SK-N-SH (cell line): ENCODE data around the gene SLC7A8. TPM values are rescaled to one million over a fixed set of nuclear protein-coding genes. Genes with fewer than 3 reads are reported as not detected.
"Not testable (repeated sequence)": the region's sequence is repeated elsewhere in the genome, so short reads cannot be mapped to it uniquely, and the experiment has no call there.

Source experiments
- CTCF ChIA-PET: fragments of 300-600, 350-600 bp; formaldehyde crosslinking; extraction: SDS; loops from one replicate; lab custom pipeline; 2021; lab: Yijun Ruan, JAX
- POLR2A ChIA-PET: fragments of 350-600 bp; sonication (Branson Sonifier 250); formaldehyde crosslinking; extraction: SDS; loops from one replicate; lab custom pipeline; 2020; ENCODE audit warnings: antibody characterized with exemption, inconsistent platforms; lab: Yijun Ruan, JAX
- DNase-seq: peaks from one replicate; pipeline ENCODE4 v3.0.0; 2012
- H2AFZ ChIP-seq: fragments of 200-600 bp; sonication (generic); 2 replicates; pipeline ENCODE4 v1.8.1; 2016; ENCODE audit warnings: antibody characterized with exemption, mild to moderate bottlenecking, low read depth
- H3F3A ChIP-seq: fragments of 200-600 bp; sonication (generic); replicated peaks from 2 replicates; pipeline ENCODE3; 2016; ENCODE audit warnings: antibody characterized with exemption, mild to moderate bottlenecking; ENCODE audit not compliant: insufficient read depth
- H3K27ac ChIP-seq, 2 experiments: fragments of 200-500 bp in 1 of 2; fragments of 200-600 bp in 1 of 2; sonication (Bioruptor generic) in 1 of 2; sonication (generic), shearing (Covaris generic) in 1 of 2; 2 replicates each; pipeline versions ENCODE4 v1.5.1 to v1.6.1; 2014 to 2016; ENCODE audit warnings: low read depth in 2 of 2, inconsistent platforms in 1 of 2, low read length in 1 of 2, mild to moderate bottlenecking in 1 of 2, mixed read lengths in 1 of 2
- H3K27me3 ChIP-seq: fragments of 200-600 bp; sonication (generic), shearing (Covaris generic); 2 replicates; pipeline ENCODE4 v1.6.1; 2016; ENCODE audit warnings: mixed run types; ENCODE audit not compliant: insufficient read depth
- H3K36me3 ChIP-seq, 2 experiments: fragments of 200-500 bp in 1 of 2; fragments of 200-600 bp in 1 of 2; sonication (Bioruptor generic) in 1 of 2; sonication (generic) in 1 of 2; replicated peaks in 1 of 2; 2 replicates each; pipeline versions ENCODE3 to v1.5.1; 2014 to 2016; ENCODE audit warnings: low read length in 1 of 2, mild to moderate bottlenecking in 1 of 2; ENCODE audit not compliant: insufficient read depth in 2 of 2, control insufficient read depth in 1 of 2
- H3K4me1 ChIP-seq, 2 experiments: fragments of 200-500 bp in 1 of 2; fragments of 200-600 bp in 1 of 2; sonication (Bioruptor generic) in 1 of 2; sonication (generic), shearing (Covaris generic) in 1 of 2; 2 replicates each; pipeline versions ENCODE4 v1.5.1 to v1.6.1; 2014 to 2016; ENCODE audit warnings: low read depth in 1 of 2, low read length in 1 of 2, mixed run types in 1 of 2; ENCODE audit not compliant: insufficient read depth in 2 of 2, control insufficient read depth in 1 of 2
- H3K4me2 ChIP-seq: fragments of 200-600 bp; sonication (generic), shearing (Covaris generic); 2 replicates; pipeline ENCODE4 v1.6.1; 2017; ENCODE audit warnings: mixed run types
- H3K4me3 ChIP-seq, 2 experiments: fragments of 200-500 bp in 1 of 2; fragments of 200-600 bp in 1 of 2; sonication (Bioruptor generic) in 1 of 2; sonication (generic), shearing (Covaris generic) in 1 of 2; 2 replicates each; pipeline versions ENCODE4 v1.5.1 to v1.8.1; 2014 to 2016; ENCODE audit warnings: low read depth in 2 of 2, inconsistent platforms in 1 of 2, low read length in 1 of 2, mild to moderate bottlenecking in 1 of 2, mixed read lengths in 1 of 2, moderate library complexity in 1 of 2
- H3K79me2 ChIP-seq: fragments of 200-600 bp; sonication (generic); 2 replicates; pipeline ENCODE4 v1.8.1; 2017; ENCODE audit warnings: mild to moderate bottlenecking; ENCODE audit not compliant: insufficient read depth
- H3K9ac ChIP-seq: fragments of 200-600 bp; sonication (generic); 2 replicates; pipeline ENCODE4 v1.6.1; 2017; ENCODE audit warnings: mixed run types
- H3K9me2 ChIP-seq: fragments of 200-600 bp; sonication (generic); 2 replicates; pipeline ENCODE4 v1.6.1; 2017; ENCODE audit warnings: mixed run types
- H3K9me3 ChIP-seq: fragments of 200-600 bp; sonication (generic); 2 replicates; pipeline ENCODE4 v1.6.1; 2017; ENCODE audit warnings: mixed run types, mild to moderate bottlenecking, moderate library complexity
- H4K20me1 ChIP-seq: fragments of 200-600 bp; sonication (generic); 2 replicates; pipeline ENCODE4 v1.6.1; 2017; ENCODE audit warnings: mild to moderate bottlenecking, mixed run types; ENCODE audit not compliant: insufficient read depth
- CHD2 ChIP-seq: fragments of 150-350 bp; IDR thresholded peaks from 2 replicates; pipeline ENCODE4 v1.6.1; 2018; ENCODE audit warnings: low read length; ENCODE audit not compliant: partially characterized antibody
- CTCF ChIP-seq: fragments of 200-600 bp; sonication (generic); IDR thresholded peaks from 2 replicates; pipeline ENCODE4 v1.6.1; 2017; ENCODE audit warnings: antibody characterized with exemption, mild to moderate bottlenecking, moderate library complexity
- ELF1 ChIP-seq: IDR thresholded peaks from 2 replicates; pipeline ENCODE4 v1.4.0; 2012
- EP300 ChIP-seq, 2 experiments: IDR thresholded peaks; 2 replicates each; pipeline versions ENCODE4 v1.4.0 to v1.6.1; 2012; ENCODE audit warnings: borderline replicate concordance in 1 of 2, low read depth in 1 of 2, low read length in 1 of 2
- FOXJ3 ChIP-seq: sonication (generic); formaldehyde crosslinking; IDR thresholded peaks from 2 replicates; pipeline ENCODE4 v1.5.1; 2020; ENCODE audit warnings: mild to moderate bottlenecking, missing genetic modification reagents
- FOXM1 ChIP-seq: IDR thresholded peaks from 2 replicates; pipeline ENCODE4 v1.4.0; 2012; ENCODE audit warnings: low read depth, mild to moderate bottlenecking
- GABPA ChIP-seq: IDR thresholded peaks from 2 replicates; pipeline ENCODE4 v1.4.0; 2012; ENCODE audit warnings: low read depth, mild to moderate bottlenecking
- JUND ChIP-seq: IDR thresholded peaks from 2 replicates; pipeline ENCODE4 v1.4.0; 2012
- MXI1 ChIP-seq: IDR thresholded peaks from 2 replicates; pipeline ENCODE4 v1.6.1; 2012; ENCODE audit warnings: mild to moderate bottlenecking, low read depth, low read length, improper control_type of control experiment
- POLR2AphosphoS5 ChIP-seq: IDR thresholded peaks from 2 replicates; pipeline ENCODE4 v1.6.1; 2012; ENCODE audit warnings: low read depth, low read length
- RXRA ChIP-seq: IDR thresholded peaks from 2 replicates; pipeline ENCODE4 v1.4.0; 2012; ENCODE audit warnings: low read depth, mild to moderate bottlenecking, borderline replicate concordance
- SIN3A ChIP-seq: IDR thresholded peaks from 2 replicates; pipeline ENCODE4 v1.6.1; 2012; ENCODE audit warnings: low read depth, mild to moderate bottlenecking, low read length, moderate library complexity, borderline replicate concordance
- USF1 ChIP-seq: IDR thresholded peaks from 2 replicates; pipeline ENCODE4 v1.4.0; 2012; ENCODE audit warnings: low read depth, borderline replicate concordance
- YY1 ChIP-seq: IDR thresholded peaks from 2 replicates; pipeline ENCODE4 v1.4.0; 2012; ENCODE audit warnings: low read depth, mild to moderate bottlenecking
- ZBTB33 ChIP-seq: IDR thresholded peaks from 2 replicates; pipeline ENCODE4 v1.4.0; 2012; ENCODE audit warnings: low read depth, borderline replicate concordance
- WGBS: methylation state at CpG from one replicate; pipeline ENCODE4 v1.1.6; 2017; ENCODE audit warnings: low lambda C conversion rate; 5-methylcytosine and 5-hydroxymethylcytosine counted together
- polyA plus RNA-seq, 3 experiments: library from polyadenylated mRNA; depleted of rRNA; stranded (reverse); fragments of >200 nt; gene quantifications; 2 replicates each; pipeline ENCODE4 v1.2.3, GENCODE V29; 2012

Gene SLC7A8
- polyA plus RNA-seq (2012; rRNA removed), result 0.96 and 1.4 TPM in 2 replicates
- polyA plus RNA-seq (2012; cell fraction: cytosol; rRNA removed), result 0.75 and 1.4 TPM in 2 replicates
- 1.1 and 1.2 TPM in 2 replicates for polyA plus RNA-seq (2012; cell fraction: nucleus; rRNA removed)

- Histone ChIP-seq H3K9me3 (no peaks in the 10 kb centered on the region), H3F3A (no peaks in the 10 kb centered on the region), H3K27me3 (peaks cover 30% of the 10 kb centered on the region), H3K9ac (peak within 1 kb of the TSS; percentile 23; the same call in 1 of the 2 replicates), H3K27ac (no peak within 1 kb of the TSS), H3K4me3 (peak within 1 kb of the TSS; percentile 45 to 61), H3K4me2 (peak within 1 kb of the TSS; percentile 83), H4K20me1 (no peaks in the 10 kb centered on the region), H2AFZ (peak within 1 kb of the TSS; percentile 64), H3K9me2 (no peaks in the 10 kb centered on the region), H3K4me1 (peaks cover 0 to 2% of the 10 kb centered on the region in 2 experiments; a peak in 1 of 4 replicates), H3K36me3 (no peaks in the 10 kb centered on the region), H3K79me2 (no peaks in the 10 kb centered on the region)
- DNase-seq, result no peak
- TF ChIP-seq CHD2, result no peak
- no peak for TF ChIP-seq GABPA
- TF ChIP-seq POLR2AphosphoS5, result peak; percentile 41; the same call in 1 of the 2 replicates
- ChIA-PET CTCF (interaction anchor here (1.4 to 16.8 kb wide), 2 partner anchors 66 to 115 kb away, joined by 4 to 495 read pairs; partner anchors contain the start of gene CEBPE), POLR2A (interaction anchor here (1.0 kb wide), 1 partner anchor 60 kb away, joined by 3 read pairs; no protein-coding TSS in a partner anchor)
- 4% methylated on average over 17 of the region's 17 CpGs for WGBS
Measured at GRCh38 chr14:23183479-23183878, at the start of gene SLC7A8. SLC7A8 (minus strand) TSS chr14:23183660; CDS start chr14:23182914, 746 bp downstream.

- H3K36me3 ChIP-seq, H3K4me3 ChIP-seq, POLR2A ChIA-PET, H3F3A ChIP-seq, H3K9me2 ChIP-seq, H3K9ac ChIP-seq, H3K4me2 ChIP-seq, H3K9me3 ChIP-seq, H3K27ac ChIP-seq, H3K79me2 ChIP-seq, H2AFZ ChIP-seq, H4K20me1 ChIP-seq, CTCF ChIA-PET, H3K4me1 ChIP-seq, DNase-seq: not testable (repeated sequence)
- peaks cover 33% of the 10 kb centered on the region; the same call in 1 of the 2 replicates for H3K27me3 ChIP-seq
- WGBS, result 75% methylated on average over 7 of the region's 38 CpGs
Measured at GRCh38 chr14:23232241-23232808, 48.9 kb upstream of the SLC7A8 start.

- 18% methylated on average over 1 of the region's 1 CpG for WGBS
- Histone ChIP-seq H3F3A (no peaks in the 10 kb centered on the region), H3K79me2 (no peaks in the 10 kb centered on the region), H3K9me2 (0 out of 2 replicates have a peak, but pooled peaks cover 2% of the 10 kb centered on the region), H3K27ac (no peak overlapping the region), H3K27me3 (peaks cover 1% of the 10 kb centered on the region; the same call in 1 of the 2 replicates), H3K4me2 (no peak overlapping the region), H3K4me1 (no peaks in the 10 kb centered on the region), H3K4me3 (no peak overlapping the region), H3K36me3 (no peaks in the 10 kb centered on the region), H4K20me1 (no peaks in the 10 kb centered on the region), H2AFZ (no peak overlapping the region), H3K9me3 (no peaks in the 10 kb centered on the region), H3K9ac (no peak overlapping the region)
- no peak for DNase-seq
- no peak for TF ChIP-seq FOXM1
- no peak for TF ChIP-seq ELF1
- TF ChIP-seq YY1, result no peak
- TF ChIP-seq JUND, result no peak
- no peak for TF ChIP-seq USF1
- no peak for TF ChIP-seq CTCF
- TF ChIP-seq RXRA, result no peak
- TF ChIP-seq EP300 (IDR thresholded peaks at IDR 0.05; ENCODE audit: borderline replicate concordance in 1 of 2, low read depth in 1 of 2, low read length in 1 of 2), result no peak
- no peak for TF ChIP-seq FOXJ3
- no peak for TF ChIP-seq MXI1
- no peak for TF ChIP-seq SIN3A
- no peak for TF ChIP-seq ZBTB33
- POLR2A ChIA-PET, result no interaction called here
- CTCF ChIA-PET, result no interaction called here
Measured at GRCh38 chr14:23228812-23229211, 45.4 kb upstream of the SLC7A8 start.
